ENCODE measurements around the gene TRAF7. TPM values are rescaled to one million over a fixed set of nuclear protein-coding genes. Genes with fewer than 3 reads are reported as not detected.

Gene TRAF7
- total and polyA plus RNA-seq, 2 of the 8 experiments (the other 6 are each of a cell fraction or from before 2014, with no cell fraction given) = 96.8 to 148 TPM

DNA sequence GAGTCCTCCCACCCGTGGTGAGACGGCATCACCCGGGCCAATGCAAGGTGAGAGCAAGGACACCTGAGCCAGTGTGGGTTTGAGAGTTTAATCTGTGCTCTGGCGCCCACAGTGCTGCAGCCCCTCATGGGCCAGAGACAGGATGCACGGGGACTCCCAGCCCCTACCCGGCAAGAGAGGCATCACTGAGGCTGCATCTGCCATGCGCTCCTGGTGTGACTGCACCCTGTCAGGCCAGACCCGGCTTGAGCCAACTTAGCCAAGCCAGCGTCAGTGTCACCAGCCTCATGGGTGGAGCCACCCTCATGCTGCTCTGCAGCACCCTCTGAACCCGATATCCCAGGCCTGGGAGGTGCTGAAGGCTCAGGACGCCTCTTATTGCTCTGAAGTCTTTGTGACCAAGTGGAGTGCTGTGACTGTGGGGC lies 56.4 kb downstream of the TRAF7 start:
- TF ChIP-seq POLR2AphosphoS5 (IDR thresholded peaks at IDR 0.05; ENCODE audit: low read depth, low read length) (peak; percentile 64; the same call in 1 of the 2 replicates), SP4 (IDR thresholded peaks at IDR 0.05; ENCODE audit: low read length) (no peak), FOSL1 (IDR thresholded peaks at IDR 0.05; ENCODE audit: insufficient read depth, low read depth, low read length) (no peak)
- TF ChIP-seq, protein P1, sequence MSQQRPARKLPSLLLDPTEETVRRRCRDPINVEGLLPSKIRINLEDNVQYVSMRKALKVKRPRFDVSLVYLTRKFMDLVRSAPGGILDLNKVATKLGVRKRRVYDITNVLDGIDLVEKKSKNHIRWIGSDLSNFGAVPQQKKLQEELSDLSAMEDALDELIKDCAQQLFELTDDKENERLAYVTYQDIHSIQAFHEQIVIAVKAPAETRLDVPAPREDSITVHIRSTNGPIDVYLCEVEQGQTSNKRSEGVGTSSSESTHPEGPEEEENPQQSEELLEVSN (IDR thresholded peaks at IDR 0.05) = no peak
- H4K5ac ChIP-seq (ENCODE audit: insufficient read length, low read depth, low read length) = no peak overlapping the region
- H4K20me1 ChIP-seq (replicated peaks in 1 of 2; ENCODE audit: control insufficient read depth in 1 of 2, insufficient read depth in 2 of 2, low read length in 2 of 2) = peaks cover 8 to 42% of the 10 kb centered on the region in 2 experiments
- no peak overlapping the region for H2BK20ac ChIP-seq (ENCODE audit: low read length)
- no peak overlapping the region for H3K56ac ChIP-seq (replicated peaks; ENCODE audit: insufficient read length, low read depth, low read length)
- ChIA-PET POLR2A (ENCODE audit: partially characterized antibody) (interaction anchor here (0.8 to 15.1 kb wide), 20 partner anchors 8 to 220 kb away, joined by 3 to 156 read pairs (median 4); partner anchors contain the start of genes CASKIN1, DNASE1L2, E4F1 and TRAF7), CTCF (ENCODE audit: partially characterized antibody) (interaction anchor here (0.6 to 3.2 kb wide), 3 partner anchors 17 to 625 kb away, joined by 3 to 20 read pairs (median 4); no protein-coding TSS in a partner anchor)
- H3K23ac ChIP-seq (ENCODE audit: insufficient read length) = no peak overlapping the region
- no peak overlapping the region for H2BK5ac ChIP-seq (ENCODE audit: low read depth, low read length)
- H3K27ac ChIP-seq (ENCODE audit: low read depth, low read length) = no peak overlapping the region
- H3K9ac ChIP-seq (replicated peaks in 1 of 4; ENCODE audit: extremely low read depth in 1 of 4, low read depth in 3 of 4, low read length in 3 of 4) = peak overlapping the region in 1 of 4 experiments; percentile 27; a peak in 2 of 7 replicates
- FAIRE-seq (no peak), DNase-seq (ENCODE audit: low read depth in 1 of 2, low spot score in 2 of 2) (no peak)
- no peak overlapping the region for H2BK15ac ChIP-seq (ENCODE audit: low read length)
- H3K79me1 ChIP-seq (ENCODE audit: low read depth, low read length) = peaks cover 8% of the 10 kb centered on the region
- no peak overlapping the region for H2AK5ac ChIP-seq (ENCODE audit: low read depth, low read length)
- H3K27me3 ChIP-seq (replicated peaks in 1 of 4; ENCODE audit: control insufficient read depth in 3 of 4, extremely low read depth in 1 of 4, insufficient read depth in 3 of 4, low read length in 3 of 4) = no peaks in the 10 kb centered on the region
- peak overlapping the region; percentile 5; the same call in 1 of the 2 replicates for H4K8ac ChIP-seq (ENCODE audit: extremely low read depth, insufficient read depth, low read length)
- no peak overlapping the region for H3K18ac ChIP-seq (ENCODE audit: extremely low read depth, low read length)
- H2BK12ac ChIP-seq (ENCODE audit: low read depth, low read length) = 0 out of 2 replicates have a peak overlapping the region, but pooled peaks have one; percentile 17
- WGBS, 2 experiments (ENCODE audit: extremely low coverage in 1 of 2, insufficient coverage in 1 of 2, insufficient read length in 1 of 2, insufficient replicate concordance in 2 of 2, low coverage in 1 of 2, low lambda C conversion rate in 2 of 2, missing lambda C conversion rate in 1 of 2) = 88% methylated on average over 11 of the region's 11 CpGs; no CpG with 5 or more reads in 1 of the 2 experiments
- no peaks in the 10 kb centered on the region for H3K9me3 ChIP-seq (ENCODE audit: insufficient read depth in 2 of 2, low read depth in 1 of 2, low read length in 1 of 2)
- H4K91ac ChIP-seq (replicated peaks; ENCODE audit: insufficient read length, low read length) = no peak overlapping the region
- H3K4ac ChIP-seq (replicated peaks; ENCODE audit: insufficient read length, low read depth, low read length) = no peak overlapping the region
- H3K79me2 ChIP-seq (ENCODE audit: control insufficient read depth in 1 of 2, insufficient read depth in 2 of 2, low read length in 2 of 2) = peaks cover 3 to 18% of the 10 kb centered on the region in 2 experiments; a peak in 3 of 4 replicates
- H3K4me1 ChIP-seq (replicated peaks in 1 of 4; ENCODE audit: control insufficient read depth in 3 of 4, insufficient read depth in 4 of 4, low read length in 3 of 4) = peaks cover 0 to 17% (median 5%) of the 10 kb centered on the region in 4 experiments; a peak in 5 of 7 replicates
- no peak overlapping the region for H3K4me2 ChIP-seq (ENCODE audit: insufficient read depth in 1 of 2, low read depth in 2 of 2, low read length in 2 of 2)
- no peak overlapping the region for H2AFZ ChIP-seq (ENCODE audit: low read length)
- no peak overlapping the region for H3K14ac ChIP-seq (ENCODE audit: insufficient read length)
- peaks cover 8 to 40% (median 19%) of the 10 kb centered on the region in 4 experiments; a peak in 6 of 8 replicates for H3K36me3 ChIP-seq (ENCODE audit: control insufficient read depth in 2 of 4, insufficient read depth in 4 of 4, low read length in 3 of 4)
- peaks cover 9% of the 10 kb centered on the region for H3K23me2 ChIP-seq (ENCODE audit: low read depth, low read length)
- no peak overlapping the region for H3K4me3 ChIP-seq (ENCODE audit: extremely low read depth in 1 of 4, insufficient read depth in 2 of 4, low read depth in 3 of 4, low read length in 4 of 4)
- H2BK120ac ChIP-seq (replicated peaks; ENCODE audit: low read depth, low read length) = no peak overlapping the region
